ENCODE results near the gene EIF4E2. TPM values are rescaled to one million over a fixed set of nuclear protein-coding genes. Genes with fewer than 3 reads are reported as not detected.

Gene EIF4E2
- total and polyA plus RNA-seq, 2 of the 13 experiments (the other 11 are each of a cell fraction or from before 2014, with no cell fraction given): 25.0 to 101 TPM

DNA sequence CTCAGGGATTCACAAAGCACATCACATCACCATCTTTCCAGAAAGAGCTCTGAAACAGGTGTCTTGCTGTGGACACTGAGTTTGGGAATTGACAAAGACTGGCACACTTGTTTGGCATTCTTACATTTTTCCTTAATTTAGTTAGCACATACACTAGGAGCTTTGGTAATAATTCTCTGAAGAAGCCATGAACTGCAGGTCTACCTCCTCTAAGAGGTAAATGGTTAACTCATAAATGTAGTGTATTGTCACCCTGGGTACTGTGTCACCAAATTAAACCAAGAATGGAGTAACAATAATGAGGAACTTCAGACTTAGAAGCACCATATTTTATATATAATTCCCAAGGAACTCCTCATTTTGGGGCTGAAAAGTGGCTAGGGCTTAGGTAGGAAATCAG lies 22.6 kb downstream of the EIF4E2 start (continued):
- TF ChIP-seq, protein P1, sequence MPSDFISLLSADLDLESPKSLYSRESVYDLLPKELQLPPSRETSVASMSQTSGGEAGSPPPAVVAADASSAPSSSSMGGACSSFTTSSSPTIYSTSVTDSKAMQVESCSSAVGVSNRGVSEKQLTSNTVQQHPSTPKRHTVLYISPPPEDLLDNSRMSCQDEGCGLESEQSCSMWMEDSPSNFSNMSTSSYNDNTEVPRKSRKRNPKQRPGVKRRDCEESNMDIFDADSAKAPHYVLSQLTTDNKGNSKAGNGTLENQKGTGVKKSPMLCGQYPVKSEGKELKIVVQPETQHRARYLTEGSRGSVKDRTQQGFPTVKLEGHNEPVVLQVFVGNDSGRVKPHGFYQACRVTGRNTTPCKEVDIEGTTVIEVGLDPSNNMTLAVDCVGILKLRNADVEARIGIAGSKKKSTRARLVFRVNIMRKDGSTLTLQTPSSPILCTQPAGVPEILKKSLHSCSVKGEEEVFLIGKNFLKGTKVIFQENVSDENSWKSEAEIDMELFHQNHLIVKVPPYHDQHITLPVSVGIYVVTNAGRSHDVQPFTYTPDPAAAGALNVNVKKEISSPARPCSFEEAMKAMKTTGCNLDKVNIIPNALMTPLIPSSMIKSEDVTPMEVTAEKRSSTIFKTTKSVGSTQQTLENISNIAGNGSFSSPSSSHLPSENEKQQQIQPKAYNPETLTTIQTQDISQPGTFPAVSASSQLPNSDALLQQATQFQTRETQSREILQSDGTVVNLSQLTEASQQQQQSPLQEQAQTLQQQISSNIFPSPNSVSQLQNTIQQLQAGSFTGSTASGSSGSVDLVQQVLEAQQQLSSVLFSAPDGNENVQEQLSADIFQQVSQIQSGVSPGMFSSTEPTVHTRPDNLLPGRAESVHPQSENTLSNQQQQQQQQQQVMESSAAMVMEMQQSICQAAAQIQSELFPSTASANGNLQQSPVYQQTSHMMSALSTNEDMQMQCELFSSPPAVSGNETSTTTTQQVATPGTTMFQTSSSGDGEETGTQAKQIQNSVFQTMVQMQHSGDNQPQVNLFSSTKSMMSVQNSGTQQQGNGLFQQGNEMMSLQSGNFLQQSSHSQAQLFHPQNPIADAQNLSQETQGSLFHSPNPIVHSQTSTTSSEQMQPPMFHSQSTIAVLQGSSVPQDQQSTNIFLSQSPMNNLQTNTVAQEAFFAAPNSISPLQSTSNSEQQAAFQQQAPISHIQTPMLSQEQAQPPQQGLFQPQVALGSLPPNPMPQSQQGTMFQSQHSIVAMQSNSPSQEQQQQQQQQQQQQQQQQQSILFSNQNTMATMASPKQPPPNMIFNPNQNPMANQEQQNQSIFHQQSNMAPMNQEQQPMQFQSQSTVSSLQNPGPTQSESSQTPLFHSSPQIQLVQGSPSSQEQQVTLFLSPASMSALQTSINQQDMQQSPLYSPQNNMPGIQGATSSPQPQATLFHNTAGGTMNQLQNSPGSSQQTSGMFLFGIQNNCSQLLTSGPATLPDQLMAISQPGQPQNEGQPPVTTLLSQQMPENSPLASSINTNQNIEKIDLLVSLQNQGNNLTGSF (CRISPR knock-in tag; IDR thresholded peaks at IDR 0.05): no peak
- no peak for TF ChIP-seq MNT (IDR thresholded peaks at IDR 0.05)
- TF ChIP-seq ZNF160 (CRISPR knock-in tag; IDR thresholded peaks at IDR 0.05): no peak
- TF ChIP-seq HNF4A (CRISPR knock-in tag; IDR thresholded peaks at IDR 0.05): no peak

DNA sequence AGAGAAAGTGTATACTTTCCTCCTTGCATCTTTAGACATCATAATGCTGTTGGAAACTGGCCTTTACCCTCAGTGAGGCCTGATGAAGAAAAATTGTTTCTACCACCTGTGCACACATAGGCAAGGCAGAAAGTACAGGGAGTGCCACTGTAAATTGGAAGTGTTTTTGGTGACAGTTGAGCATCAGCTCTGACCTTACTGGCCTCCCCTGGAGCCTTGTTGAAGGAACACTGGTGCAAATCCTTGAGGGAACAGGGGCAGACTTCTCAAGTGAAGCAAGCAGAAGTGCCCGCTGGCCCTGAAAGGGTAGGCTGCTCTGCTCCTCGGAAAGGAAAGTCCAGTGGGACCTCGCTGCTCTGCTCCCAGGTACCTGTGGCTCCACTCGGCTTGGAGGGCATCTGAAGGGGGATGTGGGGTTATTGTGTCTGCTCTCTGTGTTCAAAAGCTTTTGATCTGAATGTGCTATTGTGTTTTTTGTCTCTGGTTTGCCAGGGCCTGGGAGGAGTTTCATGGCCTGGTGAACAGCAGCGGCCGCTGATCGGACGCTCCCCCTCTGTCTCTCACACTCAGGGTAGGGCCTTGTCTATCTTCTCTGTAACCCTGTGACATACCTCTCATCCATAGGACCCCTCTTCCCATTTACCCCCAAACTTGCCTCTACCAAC lies 23.4 kb downstream of the EIF4E2 start:
- H3K9me3 ChIP-seq (ENCODE audit: low read length): no peaks in the 10 kb centered on the region
- in situ Hi-C loops (cut with HindIII; ENCODE audit: extremely low pct_ligation_motif_present, low pct_unique_long_range_greater_than_20kb): no loop called here
- WGBS (ENCODE audit: low lambda C conversion rate): 75% methylated on average over 8 of the region's 8 CpGs
- H3K79me2 ChIP-seq (ENCODE audit: insufficient read depth, low read length): no peaks in the 10 kb centered on the region
- H3K4me1 ChIP-seq (ENCODE audit: insufficient read depth, low read length): peaks cover 50% of the 10 kb centered on the region
- peak overlapping the region; percentile 82 for H3K27ac ChIP-seq (ENCODE audit: extremely low read length, insufficient read depth, low read length)
- no TSS peak for BruUV-seq (replicated peaks)
- POLR2A ChIA-PET: interaction anchor here (1.9 kb wide), 1 partner anchor 23 kb away, joined by 10 read pairs; the partner anchor contains the start of genes EIF4E2 and TIGD1
- peak; percentile 4 for ATAC-seq
- no peaks in the 10 kb centered on the region for H4K20me1 ChIP-seq (ENCODE audit: insufficient read depth, low read length)
- intact Hi-C loops (cut with micrococcal nuclease; ENCODE audit: unreplicated experiment): no loop called here
- no peaks in the 10 kb centered on the region for H3K27me3 ChIP-seq (ENCODE audit: control insufficient read depth in 1 of 2, insufficient read depth in 2 of 2, low read length in 2 of 2)
- CTCF ChIA-PET (ENCODE audit: low intra/inter-chr PET ratio, low total read pairs): no interaction called here
- no peak overlapping the region for H2AFZ ChIP-seq (ENCODE audit: low read length)
- DNase-seq (ENCODE audit: low spot score): no peak
- peak overlapping the region; percentile 63 for H3K4me2 ChIP-seq (ENCODE audit: low read depth, low read length)
- H3K4me3 ChIP-seq (replicated peaks in 1 of 3; ENCODE audit: insufficient read depth in 1 of 3, low read depth in 2 of 3, low read length in 3 of 3): peak overlapping the region in 1 of 3 experiments; percentile 15; a peak in 1 of 6 replicates
- H3K9ac ChIP-seq (ENCODE audit: insufficient read depth, low read depth, low read length): peak overlapping the region; percentile 40
- no peak for FAIRE-seq
- H3K36me3 ChIP-seq (replicated peaks in 1 of 2; ENCODE audit: control insufficient read depth in 1 of 2, insufficient read depth in 2 of 2, low read length in 2 of 2): peaks cover 13 to 37% of the 10 kb centered on the region in 2 experiments
- no peak for TF ChIP-seq SOX13 (IDR thresholded peaks at IDR 0.05)
- peak in 1 of 2 experiments; percentile 40; a peak in 1 of 4 replicates for TF ChIP-seq SOX13 (CRISPR knock-in tag; conservative IDR thresholded peaks at IDR 0.05 in 1 of 2, IDR thresholded peaks at IDR 0.05 in 1 of 2)
- no peak for TF ChIP-seq ATAD3A (CRISPR knock-in tag; IDR thresholded peaks at IDR 0.05)
- no peak for TF ChIP-seq ARHGAP35 (CRISPR knock-in tag; IDR thresholded peaks at IDR 0.05; ENCODE audit: borderline replicate concordance)
- 0 out of 2 replicates have a peak, but pooled peaks have one; percentile 6 for TF ChIP-seq MAF1 (CRISPR knock-in tag; IDR thresholded peaks at IDR 0.05; ENCODE audit: borderline replicate concordance)
- 0 out of 2 replicates have a peak, but pooled peaks have one; percentile 31 for TF ChIP-seq MYPOP (CRISPR knock-in tag; IDR thresholded peaks at IDR 0.05)
- no peak for TF ChIP-seq SMC3 (IDR thresholded peaks at IDR 0.05; ENCODE audit: low read length)

All from HepG2 (cell line).